HepG2 (cell line): ENCODE results near the gene ULBP1. TPM values are rescaled to one million over a fixed set of nuclear protein-coding genes. Genes with fewer than 3 reads are reported as not detected.

Source experiments
- ATAC-seq: fragments of 200-7000 bp; cut with Tn5 transposase; 3 replicates; pipeline ENCODE4 v1.9.1; 2020; ENCODE audit warnings: mild to moderate bottlenecking, moderate library complexity
- BruUV-seq: library from RNA; stranded (reverse); fragments of 400-500 nt; replicated peaks from 2 replicates; lab custom pipeline; 2021; lab: Mats Ljungman, UMichigan
- CTCF ChIA-PET: fragments of 300-600 bp; formaldehyde crosslinking; extraction: SDS; loops from one replicate; lab custom pipeline; 2021; ENCODE audit warnings: low total read pairs, inconsistent platforms, low intra/inter-chr PET ratio; lab: Yijun Ruan, JAX
- POLR2A ChIA-PET: fragments of 350-600 bp; sonication (Branson Sonifier 250); formaldehyde crosslinking; loops from one replicate; lab custom pipeline; 2020; ENCODE audit warnings: antibody characterized with exemption, inconsistent platforms; lab: Yijun Ruan, JAX
- DNase-seq: peaks from one replicate; pipeline ENCODE4 v3.0.0-alpha.2; 2015; ENCODE audit warnings: low spot score
- FAIRE-seq: peaks from 3 replicates; lab custom pipeline; 2011; peaks lifted over from hg19 to GRCh38; lab: Jason Lieb, UNC
- H2AFZ ChIP-seq: one replicate; pipeline ENCODE4 v1.6.1; 2011; ENCODE audit warnings: low read length, inconsistent platforms
- H3K27ac ChIP-seq: fragments of 300-600 bp; 3 replicates; pipeline ENCODE4 v1.8.0; 2011; ENCODE audit warnings: mixed run types, mild to moderate bottlenecking, mixed read lengths, low read length, inconsistent platforms; ENCODE audit not compliant: insufficient read depth; ENCODE audit errors: extremely low read length
- H3K27me3 ChIP-seq, 2 experiments: fragments of 200-600 bp in 1 of 2; 2 replicates in 1 of 2; 3 replicates in 1 of 2; pipeline versions ENCODE4 v1.6.0 to v1.8.0; 2011; ENCODE audit warnings: low read length in 2 of 2, mild to moderate bottlenecking in 2 of 2, moderate library complexity in 2 of 2, inconsistent platforms in 1 of 2; ENCODE audit not compliant: insufficient read depth in 2 of 2, control insufficient read depth in 1 of 2
- H3K36me3 ChIP-seq, 2 experiments: fragments of 200-600 bp in 1 of 2; replicated peaks in 1 of 2; 2 replicates in 1 of 2; 3 replicates in 1 of 2; pipeline versions ENCODE4 v1.5.1 to v1.8.0; 2011; ENCODE audit warnings: low read length in 2 of 2, inconsistent platforms in 1 of 2; ENCODE audit not compliant: insufficient read depth in 2 of 2, control insufficient read depth in 1 of 2
- H3K4me1 ChIP-seq: 2 replicates; pipeline ENCODE4 v1.5.1; 2012; ENCODE audit warnings: low read length, inconsistent platforms; ENCODE audit not compliant: insufficient read depth
- H3K4me2 ChIP-seq: 2 replicates; pipeline ENCODE4 v1.6.0; 2011; ENCODE audit warnings: low read depth, low read length, inconsistent platforms
- H3K4me3 ChIP-seq, 3 experiments: fragments of 200-600 bp in 1 of 3; sonication (generic), shearing (Covaris generic) in 1 of 3; replicated peaks in 1 of 3; 2 replicates each; pipeline ENCODE4 v1.5.1; 2011 to 2016; ENCODE audit warnings: low read length in 3 of 3, inconsistent platforms in 2 of 3, low read depth in 2 of 3, mild to moderate bottlenecking in 2 of 3, control low read depth in 1 of 3, mixed read lengths in 1 of 3; ENCODE audit not compliant: insufficient read depth in 1 of 3
- H3K79me2 ChIP-seq: one replicate; pipeline ENCODE4 v1.6.1; 2011; ENCODE audit warnings: low read length, inconsistent platforms; ENCODE audit not compliant: insufficient read depth
- H3K9ac ChIP-seq: 2 replicates; pipeline ENCODE4 v1.6.0; 2011; ENCODE audit warnings: mild to moderate bottlenecking, low read depth, low read length, inconsistent platforms; ENCODE audit not compliant: insufficient read depth
- H3K9me3 ChIP-seq: 2 replicates; pipeline ENCODE4 v1.5.1; 2012; ENCODE audit warnings: mild to moderate bottlenecking, low read length
- H4K20me1 ChIP-seq: 2 replicates; pipeline ENCODE4 v1.6.0; 2011; ENCODE audit warnings: inconsistent platforms, mild to moderate bottlenecking, low read length, moderate library complexity; ENCODE audit not compliant: insufficient read depth
- ARID3A ChIP-seq: IDR thresholded peaks from 2 replicates; pipeline ENCODE4 v1.6.1; 2012; ENCODE audit warnings: low read depth, low read length, improper control_type of control experiment
- CENPBD1 ChIP-seq: sonication (generic); formaldehyde crosslinking; IDR thresholded peaks from 2 replicates; pipeline ENCODE4 v1.8.0; 2022; ENCODE audit warnings: missing genetic modification reagents, low read depth, mild to moderate bottlenecking, borderline replicate concordance
- LCORL ChIP-seq, 2 experiments: fragments of 450-650 bp in 1 of 2; sonication (generic) in 1 of 2; formaldehyde crosslinking in 1 of 2; IDR thresholded peaks; 2 replicates each; pipeline versions ENCODE4 v1.5.0 to v1.6.1; 2017 to 2020; ENCODE audit warnings: antibody characterized with exemption in 1 of 2, missing genetic modification reagents in 1 of 2
- MAF1 ChIP-seq: sonication (generic); formaldehyde crosslinking; IDR thresholded peaks from 2 replicates; pipeline ENCODE4 v1.5.0; 2020; ENCODE audit warnings: missing genetic modification reagents, borderline replicate concordance
- NPAS2 ChIP-seq: sonication (generic); formaldehyde crosslinking; IDR thresholded peaks from 2 replicates; pipeline ENCODE4 v1.8.0; 2022; ENCODE audit warnings: mild to moderate bottlenecking, missing genetic modification reagents, borderline replicate concordance
- PHB2 ChIP-seq: fragments of 450-650 bp; IDR thresholded peaks from 2 replicates; pipeline ENCODE4 v1.6.1; 2018; ENCODE audit not compliant: partially characterized antibody
- STAT6 ChIP-seq: sonication (generic); formaldehyde crosslinking; IDR thresholded peaks from 2 replicates; pipeline ENCODE4 v1.4.0; 2020; ENCODE audit warnings: missing genetic modification reagents, mild to moderate bottlenecking, borderline replicate concordance
- TFDP2 ChIP-seq: sonication (generic); formaldehyde crosslinking; IDR thresholded peaks from 2 replicates; pipeline ENCODE4 v1.4.0; 2020; ENCODE audit warnings: missing genetic modification reagents
- USF2 ChIP-seq, 2 experiments: sonication (generic) in 1 of 2; formaldehyde crosslinking in 1 of 2; IDR thresholded peaks; 2 replicates each; pipeline versions ENCODE4 v1.5.1 to v1.6.1; 2011 to 2020; ENCODE audit warnings: borderline replicate concordance in 1 of 2, low read depth in 1 of 2, low read length in 1 of 2, mild to moderate bottlenecking in 1 of 2, missing genetic modification reagents in 1 of 2, moderate library complexity in 1 of 2
- ZFP36 ChIP-seq: fragments of 150-350 bp; IDR thresholded peaks from 2 replicates; pipeline ENCODE4 v1.6.1; 2018; ENCODE audit warnings: borderline replicate concordance, low read length, low read depth; ENCODE audit not compliant: partially characterized antibody
- ZNF17 ChIP-seq: sonication (generic); formaldehyde crosslinking; IDR thresholded peaks from 2 replicates; pipeline ENCODE4 v1.5.0; 2020; ENCODE audit warnings: mild to moderate bottlenecking, missing genetic modification reagents
- ZNF432 ChIP-seq: sonication (generic); formaldehyde crosslinking; IDR thresholded peaks from 2 replicates; pipeline ENCODE4 v1.5.0; 2020; ENCODE audit warnings: missing genetic modification reagents, mild to moderate bottlenecking, borderline replicate concordance
- ZNF784 ChIP-seq: sonication (generic); formaldehyde crosslinking; IDR thresholded peaks from 2 replicates; pipeline ENCODE4 v1.5.1; 2020; ENCODE audit warnings: missing genetic modification reagents, mild to moderate bottlenecking, borderline replicate concordance
- WGBS: methylation state at CpG from one replicate; pipeline ENCODE4 v1.1.6; 2017; ENCODE audit warnings: low lambda C conversion rate; 5-methylcytosine and 5-hydroxymethylcytosine counted together
- in situ Hi-C: cut with HindIII; loops from 2 replicates; pipeline ENCODE4 v1.10.0; 2017; ENCODE audit warnings: low pct_unique_long_range_greater_than_20kb; ENCODE audit not compliant: extremely low pct_ligation_motif_present
- intact Hi-C: fragments of 100-400 bp; cut with micrococcal nuclease; formaldehyde crosslinking; loops from one replicate; pipeline ENCODE4 v1.10.0; 2022; ENCODE audit not compliant: unreplicated experiment
- polyA plus RNA-seq, 8 experiments: library from polyadenylated mRNA; depleted of rRNA in 3 of 8; stranded (reverse) in 7 of 8; unstranded in 1 of 8; fragments of >200 nt; fragmentation: Illumina TruSeq in 4 of 8; extraction: Trizol in 4 of 8; gene quantifications; 2 replicates each; pipeline versions ENCODE4 v1.2.1 to v1.2.3, GENCODE V29; 2011 to 2016; ENCODE audit warnings: low read depth in 4 of 8, missing spikeins in 1 of 8, mixed read lengths in 1 of 8; ENCODE audit not compliant: insufficient read depth in 1 of 8
- total RNA-seq, 5 experiments: library from RNA; depleted of rRNA; stranded (reverse); fragments of >200 nt; fragmentation: Illumina TruSeq; extraction: Trizol; gene quantifications; 2 replicates each; pipeline ENCODE4 v1.2.3, GENCODE V29; 2016; ENCODE audit warnings: low read depth in 1 of 5

ULBP1 gene
- total and polyA plus RNA-seq, 2 of the 13 experiments (the other 11 are each of a cell fraction or from before 2014, with no cell fraction given), result 0.04 to 0.09 TPM

GRCh38 chr6:149917679-149918078 is 46.1 kb upstream of the ULBP1 start:
- no peaks in the 10 kb centered on the region for H3K9me3 ChIP-seq
- no peak overlapping the region for H3K4me2 ChIP-seq
- no peaks in the 10 kb centered on the region for H3K79me2 ChIP-seq
- WGBS, result 44% methylated on average over 2 of the region's 2 CpGs
- DNase-seq (no peak), FAIRE-seq (no peak), ATAC-seq (no peak)
- peaks cover 7% of the 10 kb centered on the region; the same call in 1 of the 2 replicates for H3K4me1 ChIP-seq
- no peak overlapping the region for H2AFZ ChIP-seq
- no TSS peak for BruUV-seq
- intact Hi-C loops (loop anchor here (1.0 kb wide), 1 partner anchor 77 kb away; no protein-coding TSS in a partner anchor), in situ Hi-C loops (no loop called here)
- H4K20me1 ChIP-seq, result no peaks in the 10 kb centered on the region
- ChIA-PET CTCF (interaction anchor here (1.3 to 1.6 kb wide), 2 partner anchors 78 to 83 kb away, joined by 3 to 7 read pairs; no protein-coding TSS in a partner anchor), POLR2A (no interaction called here)
- no peak overlapping the region for H3K27ac ChIP-seq
- H3K9ac ChIP-seq, result no peak overlapping the region
- no peaks in the 10 kb centered on the region for H3K36me3 ChIP-seq
- H3K4me3 ChIP-seq, result no peak overlapping the region
- peaks cover 10 to 63% of the 10 kb centered on the region in 2 experiments for H3K27me3 ChIP-seq
- TF ChIP-seq ARID3A (no peak), MAF1 (CRISPR knock-in tag) (no peak), PHB2 (no peak), TFDP2 (CRISPR knock-in tag) (no peak), ZNF784 (no peak), CENPBD1 (CRISPR knock-in tag) (no peak), ZNF432 (CRISPR knock-in tag) (no peak), ZFP36 (no peak), USF2 (IDR thresholded peaks at IDR 0.05; ENCODE audit: low read depth, low read length) (no peak), USF2 (CRISPR knock-in tag; IDR thresholded peaks at IDR 0.05; ENCODE audit: borderline replicate concordance) (no peak), NPAS2 (CRISPR knock-in tag) (no peak), ZNF17 (CRISPR knock-in tag) (no peak), STAT6 (CRISPR knock-in tag) (no peak), LCORL (IDR thresholded peaks at IDR 0.05) (no peak), LCORL (CRISPR knock-in tag; IDR thresholded peaks at IDR 0.05) (no peak)
